Ascending aorta (tissue), 2 donors: ENCODE measurements around the gene KPTN. TPM values are rescaled to one million over a fixed set of nuclear protein-coding genes. Genes with fewer than 3 reads are reported as not detected.

Experiments
- DNase-seq, 2 donors: peaks; one replicate each; pipeline ENCODE4 v3.0.0-alpha.2; 2019; ENCODE audit warnings: low spot score in 2 of 2
- H3K27ac ChIP-seq, 2 donors: fragments of 200-600 bp; sonication (generic); one replicate each; pipeline ENCODE4 v1.5.1; 2016 to 2017; ENCODE audit warnings: mild to moderate bottlenecking in 1 of 2
- H3K27me3 ChIP-seq: fragments of 200-600 bp; sonication (generic); one replicate; pipeline ENCODE4 v1.5.1; 2017
- H3K36me3 ChIP-seq, 2 donors: fragments of 200-600 bp; sonication (generic); one replicate each; pipeline ENCODE4 v1.5.1; 2016
- H3K4me1 ChIP-seq, 2 donors: fragments of 200-600 bp; sonication (generic); one replicate each; pipeline ENCODE4 v1.5.1; 2016 to 2017; ENCODE audit warnings: mild to moderate bottlenecking in 1 of 2
- H3K4me3 ChIP-seq, 2 donors: fragments of 200-600 bp; sonication (generic); one replicate each; pipeline ENCODE4 v1.5.1; 2016 to 2017; ENCODE audit warnings: mild to moderate bottlenecking in 1 of 2
- H3K9me3 ChIP-seq, 2 donors: fragments of 200-600 bp; sonication (generic); one replicate each; pipeline ENCODE4 v1.5.1; 2016
- CTCF ChIP-seq, 3 experiments: fragments of 200-600 bp in 2 of 3; fragments of 450-650 bp in 1 of 3; sonication (generic) in 2 of 3; IDR thresholded peaks; one replicate each; pipeline ENCODE4 v1.5.1; 2016 to 2019; ENCODE audit warnings: antibody characterized with exemption in 3 of 3, mild to moderate bottlenecking in 1 of 3, moderate library complexity in 1 of 3
- intact Hi-C: fragments of 100-400 bp; cut with DNase I; formaldehyde crosslinking; loops from one replicate; pipeline ENCODE4 v1.15.1; 2023
- total RNA-seq: library from RNA; depleted of rRNA; stranded (reverse); fragments of >200 nt; gene quantifications from one replicate; pipeline ENCODE4 v1.1.0, GENCODE V29; 2016

The KPTN gene
- total RNA-seq, 1 donor from 2014 or later: 26.0 TPM

- intact Hi-C loops: no loop called here
- H3K4me1 ChIP-seq: peaks cover 26 to 52% of the 10 kb centered on the region in 2 donors
Observed at GRCh38 chr19:47507924-47508553, 24.0 kb upstream of the KPTN start.

GRCh38 chr19:47507012-47507411, 23.0 kb upstream of the KPTN start:
- no peak for TF ChIP-seq CTCF (IDR thresholded peaks at IDR 0.05)
- peaks cover 18 to 44% of the 10 kb centered on the region in 2 donors for H3K4me1 ChIP-seq
- H3K27ac ChIP-seq: no peak overlapping the region

More at GRCh38 chr19:47507924-47508553, 24.0 kb upstream of the KPTN start:
- Histone ChIP-seq H3K27ac (no peak overlapping the region), H3K36me3 (peaks cover 11 to 15% of the 10 kb centered on the region in 2 donors), H3K4me3 (no peak overlapping the region), H3K27me3 (no peaks in the 10 kb centered on the region), H3K9me3 (no peaks in the 10 kb centered on the region)
- DNase-seq: no peak
- no peak for TF ChIP-seq CTCF (IDR thresholded peaks at IDR 0.05)

GRCh38 chr19:47506459-47506858, 22.4 kb upstream of the KPTN start:
- H3K36me3 ChIP-seq: peaks cover 25 to 27% of the 10 kb centered on the region in 2 donors
- no peak for DNase-seq
- H3K4me3 ChIP-seq: no peak overlapping the region
- no peak for TF ChIP-seq CTCF (IDR thresholded peaks at IDR 0.05)
- H3K27ac ChIP-seq: no peak overlapping the region
- no peaks in the 10 kb centered on the region for H3K9me3 ChIP-seq
- intact Hi-C loops: no loop called here
- H3K27me3 ChIP-seq: no peaks in the 10 kb centered on the region
- peaks cover 15 to 39% of the 10 kb centered on the region in 2 donors for H3K4me1 ChIP-seq

More at GRCh38 chr19:47507012-47507411, 23.0 kb upstream of the KPTN start:
- H3K27me3 ChIP-seq: no peaks in the 10 kb centered on the region
- no peaks in the 10 kb centered on the region for H3K9me3 ChIP-seq
- intact Hi-C loops: no loop called here
- no peak for DNase-seq
- H3K4me3 ChIP-seq: no peak overlapping the region
- H3K36me3 ChIP-seq: peaks cover 20 to 23% of the 10 kb centered on the region in 2 donors

- intact Hi-C loops: no loop called here
- Histone ChIP-seq H3K27me3 (no peaks in the 10 kb centered on the region), H3K36me3 (peaks cover 34 to 37% of the 10 kb centered on the region in 2 donors), H3K9me3 (no peaks in the 10 kb centered on the region), H3K4me1 (peaks cover 5 to 29% of the 10 kb centered on the region in 2 donors), H3K4me3 (no peak overlapping the region), H3K27ac (no peak overlapping the region)
- no peak for TF ChIP-seq CTCF (IDR thresholded peaks at IDR 0.05)
- DNase-seq: no peak
Observed at GRCh38 chr19:47505506-47505905, 21.5 kb upstream of the KPTN start.

- TF ChIP-seq CTCF (IDR thresholded peaks at IDR 0.05): no peak
- intact Hi-C loops: no loop called here
- Histone ChIP-seq H3K36me3 (peaks cover 51 to 53% of the 10 kb centered on the region in 2 donors), H3K4me1 (peaks cover 0 to 13% of the 10 kb centered on the region in 2 donors), H3K27me3 (no peaks in the 10 kb centered on the region), H3K9me3 (no peaks in the 10 kb centered on the region), H3K27ac (no peak overlapping the region), H3K4me3 (no peak overlapping the region)
- DNase-seq: no peak
Observed at GRCh38 chr19:47503826-47504150, 19.8 kb upstream of the KPTN start.
